PC-3 (cell line): Measurements from ENCODE around the gene SFXN3. TPM values are rescaled to one million over a fixed set of nuclear protein-coding genes. Genes with fewer than 3 reads are reported as not detected.

ENCODE experiments used
- ATAC-seq: fragments of 200-7000 bp; cut with Tn5 transposase; 2 replicates; pipeline ENCODE4 v1.9.1; 2020; ENCODE audit warnings: mild to moderate bottlenecking, moderate library complexity
- BruUV-seq: library from RNA; stranded (reverse); fragments of 400-500 nt; replicated peaks from 2 replicates; lab custom pipeline; 2021; lab: Mats Ljungman, UMichigan
- CTCF ChIA-PET: fragments of 300-600 bp; sonication (Branson Sonifier 250); formaldehyde crosslinking; loops from one replicate; lab custom pipeline; 2022; ENCODE audit warnings: antibody characterized with exemption; lab: Charles Lee
- POLR2A ChIA-PET: fragments of 300-600 bp; sonication (Branson Sonifier 250); formaldehyde crosslinking; loops from one replicate; lab custom pipeline; 2022; ENCODE audit warnings: antibody characterized with exemption; ENCODE audit not compliant: unreplicated experiment; lab: Charles Lee
- DNase-seq: peaks from one replicate; pipeline ENCODE4 v3.0.0-alpha.2; 2015
- H2AFZ ChIP-seq: fragments of 300-600 bp; sonication (generic); 2 replicates; pipeline ENCODE4 v1.6.0; 2016; ENCODE audit warnings: antibody characterized with exemption, low read length
- H3F3A ChIP-seq: fragments of 300-600 bp; sonication (generic); one replicate; pipeline ENCODE4 v1.6.0; 2017; ENCODE audit warnings: antibody characterized with exemption, low read length, control low read depth, mild to moderate bottlenecking; ENCODE audit not compliant: unreplicated experiment
- H3K27ac ChIP-seq: fragments of 300-600 bp; sonication (generic); 2 replicates; pipeline ENCODE4 v1.5.1; 2016; ENCODE audit warnings: mild to moderate bottlenecking, low read length
- H3K27me3 ChIP-seq: fragments of 300-600 bp; sonication (generic); 2 replicates; pipeline ENCODE4 v1.6.1; 2016; ENCODE audit warnings: low read length, mixed read lengths
- H3K36me3 ChIP-seq: fragments of 300-600 bp; sonication (generic); 2 replicates; pipeline ENCODE4 v1.6.1; 2016; ENCODE audit warnings: low read depth, mixed run types, low read length, mixed read lengths
- H3K4me1 ChIP-seq: fragments of 300-600 bp; sonication (generic); 2 replicates; pipeline ENCODE4 v1.5.1; 2016; ENCODE audit warnings: low read length; ENCODE audit not compliant: insufficient read depth
- H3K4me2 ChIP-seq: fragments of 300-600 bp; sonication (generic); 2 replicates; pipeline ENCODE4 v1.6.0; 2016; ENCODE audit warnings: low read length
- H3K4me3 ChIP-seq: fragments of 300-600 bp; sonication (generic); 2 replicates; pipeline ENCODE4 v1.5.1; 2016; ENCODE audit warnings: mild to moderate bottlenecking, low read length, mixed read lengths
- H3K79me2 ChIP-seq: fragments of 300-600 bp; sonication (generic); 2 replicates; pipeline ENCODE4 v1.6.1; 2017; ENCODE audit warnings: low read length, mixed read lengths
- H3K9ac ChIP-seq: fragments of 300-600 bp; sonication (generic); 2 replicates; pipeline ENCODE4 v1.6.0; 2016; ENCODE audit warnings: mild to moderate bottlenecking, low read length
- H3K9me2 ChIP-seq: fragments of 300-600 bp; sonication (generic); replicated peaks from 2 replicates; pipeline ENCODE4 v1.6.1; 2016; ENCODE audit warnings: mixed run types, low read length, mixed read lengths
- H3K9me3 ChIP-seq: fragments of 300-600 bp; sonication (generic); 2 replicates; pipeline ENCODE4 v1.6.1; 2016; ENCODE audit warnings: low read length, mixed read lengths
- H4K20me1 ChIP-seq: fragments of 300-600 bp; sonication (generic); 2 replicates; pipeline ENCODE4 v1.6.1; 2016; ENCODE audit warnings: low read length, mixed read lengths
- CTCF ChIP-seq: fragments of 300-600 bp; sonication (generic); conservative IDR thresholded peaks from 2 replicates; pipeline ENCODE4 v1.5.1; 2017; ENCODE audit warnings: antibody characterized with exemption, low read depth, mild to moderate bottlenecking, low read length
- EZH2 ChIP-seq: fragments of 300-600 bp; sonication (generic); IDR thresholded peaks from one replicate; pipeline ENCODE4 v1.6.1; 2017; ENCODE audit warnings: antibody characterized with exemption, mild to moderate bottlenecking, low read length; ENCODE audit not compliant: unreplicated experiment
- EZH2phosphoT487 ChIP-seq: fragments of 300-600 bp; sonication (generic); IDR thresholded peaks from 2 replicates; pipeline ENCODE4 v1.6.1; 2018; ENCODE audit warnings: mild to moderate bottlenecking, antibody characterized with exemption, low read length, borderline replicate concordance
- intact Hi-C: fragments of 100-400 bp; cut with micrococcal nuclease; formaldehyde crosslinking; loops from 2 replicates; pipeline ENCODE4 v1.9.0; 2023
- total RNA-seq: library from RNA; depleted of rRNA; stranded (reverse); fragments of >200 nt; gene quantifications from 2 replicates; pipeline ENCODE4 v1.2.3, GENCODE V29; 2014

SFXN3 gene
- total RNA-seq, 1 experiment from 2014 or later = 46.7 TPM

GRCh38 chr10:101018118-101018599 lies 12.9 kb upstream of the SFXN3 start:
- H3K9me2 ChIP-seq = no peaks in the 10 kb centered on the region
- no peaks in the 10 kb centered on the region for H3K9me3 ChIP-seq
- no peaks in the 10 kb centered on the region for H3F3A ChIP-seq
- no peak overlapping the region for H3K9ac ChIP-seq
- no peaks in the 10 kb centered on the region for H3K36me3 ChIP-seq
- H2AFZ ChIP-seq = peak overlapping the region; percentile 61; the same call in 1 of the 2 replicates
- no peak for TF ChIP-seq EZH2phosphoT487
- TF ChIP-seq CTCF = no peak
- no peak for TF ChIP-seq EZH2
- DNase-seq = no peak
- no peaks in the 10 kb centered on the region for H3K27me3 ChIP-seq
- CTCF ChIA-PET = no interaction called here
- H3K4me1 ChIP-seq = peaks cover 17% of the 10 kb centered on the region
- intact Hi-C loops = no loop called here
- no peak overlapping the region for H3K4me3 ChIP-seq
- POLR2A ChIA-PET = no interaction called here
- no peaks in the 10 kb centered on the region for H4K20me1 ChIP-seq
- no TSS peak for BruUV-seq
- H3K4me2 ChIP-seq = no peak overlapping the region
- no peak for ATAC-seq
- no peaks in the 10 kb centered on the region for H3K79me2 ChIP-seq
- H3K27ac ChIP-seq = no peak overlapping the region

GRCh38 chr10:101018600-101019439 lies 12.2 kb upstream of the SFXN3 start:
- ChIA-PET POLR2A (no interaction called here), CTCF (interaction anchor here (0.5 to 0.6 kb wide), 2 partner anchors 36 to 72 kb away, joined by 3 read pairs; no protein-coding TSS in a partner anchor)
- H3K27me3 ChIP-seq = no peaks in the 10 kb centered on the region
- H3F3A ChIP-seq = no peaks in the 10 kb centered on the region
- no peaks in the 10 kb centered on the region for H3K9me3 ChIP-seq
- H4K20me1 ChIP-seq = no peaks in the 10 kb centered on the region
- no peak overlapping the region for H3K9ac ChIP-seq
- peak overlapping the region; percentile 61 for H2AFZ ChIP-seq
- H3K79me2 ChIP-seq = no peaks in the 10 kb centered on the region
- H3K9me2 ChIP-seq = no peaks in the 10 kb centered on the region
- H3K4me2 ChIP-seq = peak overlapping the region; percentile 44; the same call in 1 of the 2 replicates
- no peak overlapping the region for H3K4me3 ChIP-seq
- H3K36me3 ChIP-seq = no peaks in the 10 kb centered on the region
- H3K4me1 ChIP-seq = peaks cover 12% of the 10 kb centered on the region
- TF ChIP-seq EZH2 (no peak), CTCF (peak; percentile 74)
- no peak overlapping the region for H3K27ac ChIP-seq
- ATAC-seq (peak; percentile 76), DNase-seq (peak; percentile 77)
- no TSS peak for BruUV-seq
- intact Hi-C loops = no loop called here

GRCh38 chr10:101019440-101019703 lies 11.7 kb upstream of the SFXN3 start:
- intact Hi-C loops = no loop called here
- no peaks in the 10 kb centered on the region for H3K27me3 ChIP-seq
- peaks cover 12% of the 10 kb centered on the region for H3K4me1 ChIP-seq
- ATAC-seq = no peak
- H3K9ac ChIP-seq = no peak overlapping the region
- no peaks in the 10 kb centered on the region for H3K9me2 ChIP-seq
- no peak for DNase-seq
- no peaks in the 10 kb centered on the region for H3K9me3 ChIP-seq
- no peaks in the 10 kb centered on the region for H3K79me2 ChIP-seq
- no TSS peak for BruUV-seq
- no peaks in the 10 kb centered on the region for H4K20me1 ChIP-seq
- no peak overlapping the region for H2AFZ ChIP-seq
- POLR2A ChIA-PET = no interaction called here
- peak overlapping the region; percentile 44; the same call in 1 of the 2 replicates for H3K4me2 ChIP-seq
- CTCF ChIA-PET = interaction anchor here (0.5 to 0.6 kb wide), 2 partner anchors 36 to 72 kb away, joined by 3 read pairs; no protein-coding TSS in a partner anchor
- no peaks in the 10 kb centered on the region for H3F3A ChIP-seq
- TF ChIP-seq CTCF (no peak), EZH2 (no peak), EZH2phosphoT487 (no peak)
- H3K36me3 ChIP-seq = no peaks in the 10 kb centered on the region
- no peak overlapping the region for H3K4me3 ChIP-seq
- no peak overlapping the region for H3K27ac ChIP-seq
